PC-3 (cell line): Measurements from ENCODE around the gene KCNH1. TPM values are rescaled to one million over a fixed set of nuclear protein-coding genes. Genes with fewer than 3 reads are reported as not detected.

Source experiments
- ATAC-seq: fragments of 200-7000 bp; cut with Tn5 transposase; 2 replicates; pipeline ENCODE4 v1.9.1; 2020; ENCODE audit warnings: mild to moderate bottlenecking, moderate library complexity
- BruUV-seq: library from RNA; stranded (reverse); fragments of 400-500 nt; replicated peaks from 2 replicates; lab custom pipeline; 2021; lab: Mats Ljungman, UMichigan
- CTCF ChIA-PET: fragments of 300-600 bp; sonication (Branson Sonifier 250); formaldehyde crosslinking; loops from one replicate; lab custom pipeline; 2022; ENCODE audit warnings: antibody characterized with exemption; lab: Charles Lee
- POLR2A ChIA-PET: fragments of 300-600 bp; sonication (Branson Sonifier 250); formaldehyde crosslinking; loops from one replicate; lab custom pipeline; 2022; ENCODE audit warnings: antibody characterized with exemption; ENCODE audit not compliant: unreplicated experiment; lab: Charles Lee
- DNase-seq: peaks from one replicate; pipeline ENCODE4 v3.0.0-alpha.2; 2015
- H2AFZ ChIP-seq: fragments of 300-600 bp; sonication (generic); 2 replicates; pipeline ENCODE4 v1.6.0; 2016; ENCODE audit warnings: antibody characterized with exemption, low read length
- H3F3A ChIP-seq: fragments of 300-600 bp; sonication (generic); one replicate; pipeline ENCODE4 v1.6.0; 2017; ENCODE audit warnings: antibody characterized with exemption, low read length, control low read depth, mild to moderate bottlenecking; ENCODE audit not compliant: unreplicated experiment
- H3K27ac ChIP-seq: fragments of 300-600 bp; sonication (generic); 2 replicates; pipeline ENCODE4 v1.5.1; 2016; ENCODE audit warnings: mild to moderate bottlenecking, low read length
- H3K27me3 ChIP-seq: fragments of 300-600 bp; sonication (generic); 2 replicates; pipeline ENCODE4 v1.6.1; 2016; ENCODE audit warnings: low read length, mixed read lengths
- H3K36me3 ChIP-seq: fragments of 300-600 bp; sonication (generic); 2 replicates; pipeline ENCODE4 v1.6.1; 2016; ENCODE audit warnings: low read depth, mixed run types, low read length, mixed read lengths
- H3K4me1 ChIP-seq: fragments of 300-600 bp; sonication (generic); 2 replicates; pipeline ENCODE4 v1.5.1; 2016; ENCODE audit warnings: low read length; ENCODE audit not compliant: insufficient read depth
- H3K4me2 ChIP-seq: fragments of 300-600 bp; sonication (generic); 2 replicates; pipeline ENCODE4 v1.6.0; 2016; ENCODE audit warnings: low read length
- H3K4me3 ChIP-seq: fragments of 300-600 bp; sonication (generic); 2 replicates; pipeline ENCODE4 v1.5.1; 2016; ENCODE audit warnings: mild to moderate bottlenecking, low read length, mixed read lengths
- H3K79me2 ChIP-seq: fragments of 300-600 bp; sonication (generic); 2 replicates; pipeline ENCODE4 v1.6.1; 2017; ENCODE audit warnings: low read length, mixed read lengths
- H3K9ac ChIP-seq: fragments of 300-600 bp; sonication (generic); 2 replicates; pipeline ENCODE4 v1.6.0; 2016; ENCODE audit warnings: mild to moderate bottlenecking, low read length
- H3K9me2 ChIP-seq: fragments of 300-600 bp; sonication (generic); replicated peaks from 2 replicates; pipeline ENCODE4 v1.6.1; 2016; ENCODE audit warnings: mixed run types, low read length, mixed read lengths
- H3K9me3 ChIP-seq: fragments of 300-600 bp; sonication (generic); 2 replicates; pipeline ENCODE4 v1.6.1; 2016; ENCODE audit warnings: low read length, mixed read lengths
- H4K20me1 ChIP-seq: fragments of 300-600 bp; sonication (generic); 2 replicates; pipeline ENCODE4 v1.6.1; 2016; ENCODE audit warnings: low read length, mixed read lengths
- CTCF ChIP-seq: fragments of 300-600 bp; sonication (generic); conservative IDR thresholded peaks from 2 replicates; pipeline ENCODE4 v1.5.1; 2017; ENCODE audit warnings: antibody characterized with exemption, low read depth, mild to moderate bottlenecking, low read length
- EZH2 ChIP-seq: fragments of 300-600 bp; sonication (generic); IDR thresholded peaks from one replicate; pipeline ENCODE4 v1.6.1; 2017; ENCODE audit warnings: antibody characterized with exemption, mild to moderate bottlenecking, low read length; ENCODE audit not compliant: unreplicated experiment
- EZH2phosphoT487 ChIP-seq: fragments of 300-600 bp; sonication (generic); IDR thresholded peaks from 2 replicates; pipeline ENCODE4 v1.6.1; 2018; ENCODE audit warnings: mild to moderate bottlenecking, antibody characterized with exemption, low read length, borderline replicate concordance
- intact Hi-C: fragments of 100-400 bp; cut with micrococcal nuclease; formaldehyde crosslinking; loops from 2 replicates; pipeline ENCODE4 v1.9.0; 2023
- total RNA-seq: library from RNA; depleted of rRNA; stranded (reverse); fragments of >200 nt; gene quantifications from 2 replicates; pipeline ENCODE4 v1.2.3, GENCODE V29; 2014

The KCNH1 gene
- total RNA-seq, 1 experiment from 2014 or later: not detected

- Histone ChIP-seq H2AFZ (no peak overlapping the region), H3K4me2 (no peak overlapping the region), H3K79me2 (no peaks in the 10 kb centered on the region), H3F3A (no peaks in the 10 kb centered on the region), H3K9me2 (no peaks in the 10 kb centered on the region), H3K27ac (no peak overlapping the region), H3K4me3 (no peak overlapping the region), H3K4me1 (no peaks in the 10 kb centered on the region), H3K9ac (no peak overlapping the region), H3K9me3 (no peaks in the 10 kb centered on the region), H3K36me3 (no peaks in the 10 kb centered on the region), H3K27me3 (peaks cover 28% of the 10 kb centered on the region), H4K20me1 (no peaks in the 10 kb centered on the region)
- ATAC-seq: no peak
- TF ChIP-seq EZH2phosphoT487: no peak
- no peak for TF ChIP-seq CTCF
- no peak for TF ChIP-seq EZH2
- intact Hi-C loops: no loop called here
- ChIA-PET CTCF (no interaction called here), POLR2A (no interaction called here)
- BruUV-seq: no TSS peak
- no peak for DNase-seq
These were observed 332.4 kb downstream of the KCNH1 start for GRCh38 chr1:210801501-210801900.

- no peak overlapping the region for H2AFZ ChIP-seq
- ChIA-PET CTCF (no interaction called here), POLR2A (no interaction called here)
- no peak for DNase-seq
- H3K27ac ChIP-seq: no peak overlapping the region
- no peaks in the 10 kb centered on the region for H3F3A ChIP-seq
- peaks cover 24% of the 10 kb centered on the region for H3K27me3 ChIP-seq
- intact Hi-C loops: no loop called here
- H3K79me2 ChIP-seq: no peaks in the 10 kb centered on the region
- no peaks in the 10 kb centered on the region for H4K20me1 ChIP-seq
- no peak overlapping the region for H3K4me2 ChIP-seq
- H3K4me3 ChIP-seq: no peak overlapping the region
- no TSS peak for BruUV-seq
- no peaks in the 10 kb centered on the region for H3K9me3 ChIP-seq
- no peaks in the 10 kb centered on the region for H3K9me2 ChIP-seq
- H3K4me1 ChIP-seq: no peaks in the 10 kb centered on the region
- no peaks in the 10 kb centered on the region for H3K36me3 ChIP-seq
- no peak overlapping the region for H3K9ac ChIP-seq
- no peak for ATAC-seq
- TF ChIP-seq EZH2: no peak
- TF ChIP-seq EZH2phosphoT487: no peak
- no peak for TF ChIP-seq CTCF
These were observed 333.2 kb downstream of the KCNH1 start for GRCh38 chr1:210800756-210801155.

- Histone ChIP-seq H3K79me2 (no peaks in the 10 kb centered on the region), H3K4me1 (no peaks in the 10 kb centered on the region), H3K9me2 (no peaks in the 10 kb centered on the region), H3K36me3 (no peaks in the 10 kb centered on the region), H3K4me2 (no peak overlapping the region), H3K9me3 (no peaks in the 10 kb centered on the region), H3K27me3 (peaks cover 22% of the 10 kb centered on the region), H2AFZ (no peak overlapping the region), H3F3A (no peaks in the 10 kb centered on the region), H3K4me3 (no peak overlapping the region), H3K9ac (no peak overlapping the region), H3K27ac (no peak overlapping the region), H4K20me1 (no peaks in the 10 kb centered on the region)
- BruUV-seq: no TSS peak
- ChIA-PET CTCF (no interaction called here), POLR2A (no interaction called here)
- DNase-seq (no peak), ATAC-seq (no peak)
- intact Hi-C loops: no loop called here
- TF ChIP-seq EZH2: no peak
- no peak for TF ChIP-seq EZH2phosphoT487
- TF ChIP-seq CTCF: no peak
These were observed 333.6 kb downstream of the KCNH1 start for GRCh38 chr1:210800301-210800700.
